T-helper 1 cell treated with Interleukin-12 subunit alpha and Interleukin-12 subunit beta and Interleukin-4 antibody, amounts not matched to agents 30 μg/mL and 1 μg/mL, for 36 hours (primary cell): ENCODE measurements around the gene USP21.

Experiments used
- H3K27ac Mint-ChIP-seq: one replicate; pipeline ENCODE4 v1.8.0; 2021; ENCODE audit warnings: mild to moderate bottlenecking, mixed read lengths
- H3K27me3 Mint-ChIP-seq: one replicate; pipeline ENCODE4 v1.8.0; 2021; ENCODE audit warnings: low read depth, mixed read lengths
- H3K36me3 Mint-ChIP-seq: one replicate; pipeline ENCODE4 v1.8.0; 2021; ENCODE audit warnings: low read depth, mixed read lengths
- H3K4me1 Mint-ChIP-seq: one replicate; pipeline ENCODE4 v1.8.0; 2021; ENCODE audit warnings: low read depth, mixed read lengths
- H3K4me3 Mint-ChIP-seq: one replicate; pipeline ENCODE4 v1.8.0; 2021; ENCODE audit warnings: mild to moderate bottlenecking, moderate library complexity, mixed read lengths
- H3K9me3 Mint-ChIP-seq: one replicate; pipeline ENCODE4 v1.8.0; 2021; ENCODE audit warnings: mixed read lengths

Gene USP21

DNA sequence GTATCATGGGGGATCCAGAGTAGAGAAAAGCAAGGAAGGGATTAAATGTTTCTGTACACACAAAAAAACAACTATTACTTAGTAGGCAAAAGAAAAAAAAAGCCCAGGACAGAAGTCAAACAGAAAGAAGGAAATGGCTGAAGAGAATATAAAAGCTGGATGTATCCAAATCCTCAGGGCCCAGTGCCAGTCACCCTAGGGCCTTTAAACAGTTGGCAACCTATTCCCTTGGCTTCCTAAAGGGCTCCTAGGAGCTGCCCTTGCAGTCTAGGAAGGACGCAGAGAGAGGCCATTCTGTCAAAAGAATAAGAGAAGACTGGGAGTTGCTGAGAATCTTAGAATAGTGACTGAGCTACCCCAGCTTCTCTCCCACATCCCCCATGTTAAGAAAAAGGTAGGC is 13.0 kb downstream of the USP21 start:
- H3K27ac Mint-ChIP-seq, result peak overlapping the region; percentile 64
- H3K4me3 Mint-ChIP-seq, result no peak overlapping the region
- no peaks in the 10 kb centered on the region for H3K27me3 Mint-ChIP-seq
- peaks cover 41% of the 10 kb centered on the region for H3K36me3 Mint-ChIP-seq
- H3K9me3 Mint-ChIP-seq, result no peaks in the 10 kb centered on the region
- H3K4me1 Mint-ChIP-seq, result peaks cover 35% of the 10 kb centered on the region

DNA sequence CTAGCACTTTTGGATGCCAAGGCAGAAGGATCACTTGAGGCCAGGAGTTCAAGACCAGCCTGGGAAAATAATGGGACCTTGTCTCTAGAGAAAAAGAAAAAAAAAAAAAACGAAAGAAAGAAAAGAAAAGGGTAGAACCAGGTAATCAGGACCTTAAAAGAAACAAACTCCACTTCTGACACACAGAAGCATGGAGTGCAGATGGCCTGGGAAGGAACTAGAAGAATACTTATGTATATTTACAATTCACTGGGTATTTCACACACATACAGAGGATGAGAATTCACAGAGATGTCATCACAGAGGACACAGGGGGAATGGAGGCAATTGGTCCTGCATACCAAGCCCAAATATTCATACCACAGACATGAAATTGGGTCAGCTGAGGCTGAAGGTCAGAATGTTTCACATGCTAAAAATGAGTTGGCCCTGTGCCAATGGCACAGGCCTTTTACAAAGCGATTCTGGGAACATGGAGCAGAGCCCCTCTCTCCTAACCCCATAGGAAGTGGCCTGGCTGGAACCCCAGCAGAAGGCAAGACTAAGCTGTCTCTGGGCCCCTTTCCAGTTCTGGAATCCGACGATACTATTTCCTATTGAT is 13.6 kb downstream of the USP21 start:
- Mint-ChIP-seq H3K9me3 (no peaks in the 10 kb centered on the region), H3K4me1 (peaks cover 38% of the 10 kb centered on the region), H3K36me3 (peaks cover 41% of the 10 kb centered on the region), H3K4me3 (no peak overlapping the region), H3K27me3 (no peaks in the 10 kb centered on the region), H3K27ac (peak overlapping the region; percentile 62)

DNA sequence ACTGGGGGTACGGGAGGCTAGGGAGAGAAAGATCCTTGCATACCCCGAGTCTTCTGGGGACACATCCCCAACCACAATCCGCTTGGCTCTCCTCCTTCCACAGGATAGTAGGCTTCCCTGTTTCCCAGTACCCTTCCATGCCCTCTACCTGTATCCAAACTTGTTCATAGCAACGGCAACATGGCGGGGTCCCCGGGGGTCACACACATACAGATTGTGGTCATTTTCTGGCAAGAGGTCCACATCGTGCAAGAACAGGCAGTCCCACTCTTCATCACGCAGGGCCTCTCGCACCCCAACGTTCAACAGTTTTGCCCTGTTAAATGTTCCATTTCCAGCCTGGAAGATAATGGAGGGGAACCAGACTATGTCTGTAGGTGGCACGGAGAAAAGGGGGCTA is 14.4 kb downstream of the USP21 start:
- Mint-ChIP-seq H3K27ac (no peak overlapping the region), H3K4me1 (peaks cover 38% of the 10 kb centered on the region), H3K36me3 (peaks cover 37% of the 10 kb centered on the region)

DNA sequence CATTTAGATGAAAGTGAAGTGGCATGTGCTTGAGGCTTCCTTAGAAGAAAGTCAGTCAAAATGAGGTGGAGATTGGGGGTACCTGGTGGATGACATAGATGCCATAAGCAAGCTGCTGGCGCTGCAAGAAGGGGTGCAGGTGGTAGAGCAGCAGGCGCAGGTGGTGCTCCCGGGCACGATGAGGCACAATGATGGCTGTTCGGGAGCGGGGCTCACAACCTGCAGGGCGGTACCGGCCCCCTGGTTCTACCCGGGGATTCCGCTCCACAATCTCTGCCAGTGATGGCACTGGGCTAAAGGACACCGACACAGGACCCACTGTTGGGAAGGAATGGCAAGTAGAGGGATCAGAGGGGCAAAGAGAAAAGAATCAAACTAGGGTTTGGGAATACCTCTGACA is 15.6 kb downstream of the USP21 start:
- peak overlapping the region; percentile 43 for H3K27ac Mint-ChIP-seq
- peaks cover 41% of the 10 kb centered on the region for H3K4me1 Mint-ChIP-seq
- peak overlapping the region; percentile 37 for H3K4me3 Mint-ChIP-seq
- peaks cover 37% of the 10 kb centered on the region for H3K36me3 Mint-ChIP-seq
- no peaks in the 10 kb centered on the region for H3K27me3 Mint-ChIP-seq
- no peaks in the 10 kb centered on the region for H3K9me3 Mint-ChIP-seq

More for the DNA sequence above, 14.4 kb downstream of the USP21 start:
- H3K4me3 Mint-ChIP-seq, result no peak overlapping the region
- no peaks in the 10 kb centered on the region for H3K9me3 Mint-ChIP-seq
- H3K27me3 Mint-ChIP-seq, result no peaks in the 10 kb centered on the region

DNA sequence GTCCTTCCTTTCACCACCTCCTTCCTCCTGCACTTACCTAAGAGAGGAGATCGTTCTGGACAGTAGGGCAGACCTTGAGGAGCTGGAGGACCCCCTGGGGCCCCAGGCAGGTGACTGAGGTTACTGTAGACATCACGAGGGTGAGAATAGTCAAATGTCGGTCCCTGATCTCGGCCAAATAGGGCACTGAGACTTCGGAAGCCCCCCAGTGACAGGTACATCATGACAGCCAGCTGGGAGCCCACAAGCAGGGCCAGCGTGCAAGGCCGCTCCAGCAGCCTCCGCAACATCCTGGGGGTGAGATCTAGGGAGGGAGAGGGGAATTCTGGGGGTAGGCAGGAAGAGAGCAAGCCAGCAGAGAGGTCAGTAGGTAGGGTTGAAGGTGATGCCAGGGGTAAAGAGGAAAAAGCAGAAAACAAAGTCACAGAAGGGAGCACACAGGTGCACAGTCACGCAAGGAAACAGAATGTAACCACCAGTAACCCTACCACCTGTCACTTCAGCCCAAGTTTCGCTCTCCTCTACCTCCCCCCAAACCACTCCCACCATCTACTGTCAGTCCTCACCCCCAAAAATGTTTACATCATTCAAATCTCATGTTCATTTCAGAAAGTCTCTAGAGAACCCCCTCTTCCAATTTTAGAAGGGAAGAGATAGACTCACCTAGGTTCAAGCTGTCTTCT is 16.6 kb downstream of the USP21 start:
- Mint-ChIP-seq H3K4me1 (peaks cover 49% of the 10 kb centered on the region), H3K9me3 (no peaks in the 10 kb centered on the region), H3K27ac (peak overlapping the region; percentile 95), H3K4me3 (peak overlapping the region; percentile 95), H3K36me3 (peaks cover 37% of the 10 kb centered on the region), H3K27me3 (no peaks in the 10 kb centered on the region)

- H3K4me3 Mint-ChIP-seq, result peak overlapping the region; percentile 95
- H3K36me3 Mint-ChIP-seq, result peaks cover 32% of the 10 kb centered on the region
- peak overlapping the region; percentile 95 for H3K27ac Mint-ChIP-seq
- H3K27me3 Mint-ChIP-seq, result no peaks in the 10 kb centered on the region
- H3K9me3 Mint-ChIP-seq, result no peaks in the 10 kb centered on the region
- peaks cover 54% of the 10 kb centered on the region for H3K4me1 Mint-ChIP-seq
Measured at GRCh38 chr1:161176468-161177111, 17.3 kb downstream of the USP21 start.

GRCh38 chr1:161177112-161177935 is 18.0 kb downstream of the USP21 start, which contains the start of gene B4GALT3:
B4GALT3 (minus strand) TSS chr1:161177507; CDS start chr1:161176060, 1,447 bp downstream.
- peaks cover 59% of the 10 kb centered on the region for H3K4me1 Mint-ChIP-seq
- H3K27me3 Mint-ChIP-seq, result no peaks in the 10 kb centered on the region
- no peaks in the 10 kb centered on the region for H3K9me3 Mint-ChIP-seq
- peak within 1 kb of the TSS; percentile 95 for H3K4me3 Mint-ChIP-seq
- peak within 1 kb of the TSS; percentile 95 for H3K27ac Mint-ChIP-seq
- peaks cover 29% of the 10 kb centered on the region for H3K36me3 Mint-ChIP-seq

GRCh38 chr1:161177936-161178244 is 18.6 kb downstream of the USP21 start:
- Mint-ChIP-seq H3K36me3 (peaks cover 25% of the 10 kb centered on the region), H3K27ac (peak overlapping the region; percentile 95), H3K4me3 (peak overlapping the region; percentile 95), H3K27me3 (no peaks in the 10 kb centered on the region), H3K4me1 (peaks cover 65% of the 10 kb centered on the region), H3K9me3 (no peaks in the 10 kb centered on the region)

- no peak overlapping the region for H3K4me3 Mint-ChIP-seq
- no peaks in the 10 kb centered on the region for H3K27me3 Mint-ChIP-seq
- H3K9me3 Mint-ChIP-seq, result no peaks in the 10 kb centered on the region
- H3K27ac Mint-ChIP-seq, result peak overlapping the region; percentile 86
- peaks cover 70% of the 10 kb centered on the region for H3K4me1 Mint-ChIP-seq
- H3K36me3 Mint-ChIP-seq, result peaks cover 18% of the 10 kb centered on the region
Measured at GRCh38 chr1:161179698-161180097, 20.4 kb downstream of the USP21 start.

GRCh38 chr1:161180639-161181038 is 21.3 kb downstream of the USP21 start:
- Mint-ChIP-seq H3K9me3 (no peaks in the 10 kb centered on the region), H3K27me3 (no peaks in the 10 kb centered on the region), H3K4me1 (peaks cover 69% of the 10 kb centered on the region), H3K36me3 (peaks cover 13% of the 10 kb centered on the region), H3K4me3 (no peak overlapping the region), H3K27ac (peak overlapping the region; percentile 86)

GRCh38 chr1:161182214-161182613 is 22.9 kb downstream of the USP21 start:
- Mint-ChIP-seq H3K9me3 (no peaks in the 10 kb centered on the region), H3K36me3 (peaks cover 6% of the 10 kb centered on the region), H3K4me3 (peak overlapping the region; percentile 61), H3K27ac (peak overlapping the region; percentile 95), H3K27me3 (no peaks in the 10 kb centered on the region), H3K4me1 (peaks cover 68% of the 10 kb centered on the region)

GRCh38 chr1:161185282-161185682 is 26.0 kb downstream of the USP21 start:
- Mint-ChIP-seq H3K27ac (peak overlapping the region; percentile 94), H3K9me3 (no peaks in the 10 kb centered on the region), H3K4me3 (peak overlapping the region; percentile 68), H3K4me1 (peaks cover 69% of the 10 kb centered on the region), H3K36me3 (peaks cover 7% of the 10 kb centered on the region), H3K27me3 (no peaks in the 10 kb centered on the region)

DNA sequence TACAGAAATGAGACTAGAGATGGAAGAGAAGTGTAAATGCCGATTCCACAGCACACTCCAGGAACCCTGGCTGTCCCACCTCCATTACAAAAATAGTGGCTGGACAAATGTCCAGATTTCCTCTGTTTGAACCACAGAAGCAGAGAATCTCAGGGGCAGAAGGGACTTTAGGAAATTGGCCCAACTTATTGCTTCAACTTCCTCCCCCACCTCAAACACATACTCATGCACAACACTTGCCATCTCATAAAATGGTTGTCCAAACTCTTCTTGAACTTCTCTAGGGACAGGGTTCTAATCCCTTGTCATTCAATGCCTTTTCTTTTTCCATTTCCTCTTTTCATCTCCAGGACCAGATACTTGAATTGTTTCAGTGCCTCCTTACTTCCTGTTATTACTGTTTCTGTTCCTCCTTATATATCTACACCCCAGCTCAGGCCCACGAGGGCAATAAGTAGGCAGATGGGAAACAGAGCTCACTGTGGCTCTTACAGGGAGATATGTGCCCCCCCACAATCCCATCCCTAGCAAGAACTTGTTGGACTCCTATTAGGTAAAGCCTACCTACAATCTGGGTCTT is 26.5 kb downstream of the USP21 start:
- Mint-ChIP-seq H3K4me3 (peak overlapping the region; percentile 68), H3K27me3 (no peaks in the 10 kb centered on the region), H3K9me3 (no peaks in the 10 kb centered on the region), H3K27ac (peak overlapping the region; percentile 94), H3K36me3 (peaks cover 5% of the 10 kb centered on the region), H3K4me1 (peaks cover 64% of the 10 kb centered on the region)

DNA sequence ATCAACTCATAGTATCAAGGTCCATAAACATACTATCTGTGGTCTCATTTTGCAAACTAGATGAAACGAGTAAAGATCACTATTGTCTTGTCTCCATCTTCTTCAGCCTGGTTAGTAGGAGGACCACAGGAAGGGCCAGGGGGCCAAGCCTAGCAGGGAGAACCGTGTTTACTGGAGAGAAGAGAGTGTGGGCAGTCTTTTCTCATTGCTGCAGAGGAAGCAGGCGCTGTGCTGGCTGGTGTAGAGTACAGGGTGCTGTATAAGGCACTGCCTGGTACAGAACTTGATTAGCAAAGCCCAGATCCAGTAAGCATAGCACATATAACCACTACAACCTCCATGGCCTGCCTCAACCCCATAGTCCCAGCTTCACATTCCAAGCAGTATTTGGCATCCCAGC is 28.0 kb downstream of the USP21 start:
- no peaks in the 10 kb centered on the region for H3K9me3 Mint-ChIP-seq
- peak overlapping the region; percentile 94 for H3K27ac Mint-ChIP-seq
- peaks cover 58% of the 10 kb centered on the region for H3K4me1 Mint-ChIP-seq
- H3K4me3 Mint-ChIP-seq, result peak overlapping the region; percentile 2
- H3K27me3 Mint-ChIP-seq, result no peaks in the 10 kb centered on the region
- peaks cover 3% of the 10 kb centered on the region for H3K36me3 Mint-ChIP-seq
